Measurements from ENCODE around the gene PFN3.

PFN3 gene

GRCh38 chr5:177399997-177400868 is at the start of gene PFN3:
PFN3 (minus strand) TSS chr5:177400661; CDS start chr5:177400576, 85 bp downstream.
- peak; percentile 59 for DNase-seq

DNA sequence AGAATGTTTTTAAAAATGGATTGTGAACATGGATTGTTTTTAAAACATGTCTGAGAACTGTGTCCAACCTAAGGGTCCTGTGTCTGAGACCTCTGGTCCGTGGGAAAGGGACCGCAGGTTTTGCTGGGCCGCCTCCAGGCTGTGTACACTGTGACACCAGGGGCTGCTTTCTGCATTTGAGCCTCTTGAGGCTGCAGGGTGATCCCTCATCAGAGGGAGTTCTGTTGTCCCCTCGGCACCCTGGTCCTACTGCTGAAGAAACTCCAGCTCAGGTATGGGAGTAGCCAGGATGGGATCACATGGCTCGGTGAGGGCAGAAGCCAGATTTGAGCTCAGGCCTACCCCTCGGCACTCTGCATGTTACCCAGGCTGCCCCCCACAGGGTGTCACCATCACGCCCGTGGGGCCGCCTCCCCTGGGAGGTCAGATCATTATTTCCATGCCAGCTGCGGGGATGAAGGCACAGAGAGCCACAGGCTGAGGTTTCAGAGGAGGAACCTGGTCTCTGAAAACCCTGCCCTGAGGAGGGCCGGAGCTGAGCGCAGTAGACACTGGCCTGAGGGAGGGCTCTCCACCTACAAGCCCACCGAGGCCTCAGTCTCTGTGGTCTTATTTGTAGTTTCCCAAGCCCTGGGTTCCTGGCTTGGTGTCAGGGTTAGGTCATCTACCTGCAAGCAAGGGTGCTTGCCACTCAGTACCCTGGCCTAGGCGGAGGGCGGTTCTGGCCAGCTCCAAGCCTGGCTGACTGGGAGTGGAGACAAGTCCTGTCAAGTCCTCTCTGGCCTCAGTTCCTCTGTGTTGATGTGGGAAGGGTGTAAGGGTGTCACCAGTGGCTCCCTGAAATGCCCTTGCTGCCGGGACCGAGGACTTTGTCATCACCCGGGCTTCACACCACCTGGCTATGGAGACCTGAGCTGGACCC is 48.9 kb upstream of the PFN3 start:
- no peak for DNase-seq

- no peak for DNase-seq
These were observed 47.9 kb upstream of the PFN3 start for GRCh38 chr5:177448244-177448950.

- DNase-seq: peak; percentile 62
These were observed 47.3 kb upstream of the PFN3 start for GRCh38 chr5:177447611-177448243.

- peak; percentile 50 for DNase-seq
These were observed 46.7 kb upstream of the PFN3 start for GRCh38 chr5:177447066-177447610.

- peak; percentile 76 for DNase-seq
These were observed 46.0 kb upstream of the PFN3 start, which contains the start of gene PRR7 for GRCh38 chr5:177446200-177447065. PRR7 (plus strand) TSS chr5:177446814; CDS start chr5:177455068, 8,254 bp downstream.

DNA sequence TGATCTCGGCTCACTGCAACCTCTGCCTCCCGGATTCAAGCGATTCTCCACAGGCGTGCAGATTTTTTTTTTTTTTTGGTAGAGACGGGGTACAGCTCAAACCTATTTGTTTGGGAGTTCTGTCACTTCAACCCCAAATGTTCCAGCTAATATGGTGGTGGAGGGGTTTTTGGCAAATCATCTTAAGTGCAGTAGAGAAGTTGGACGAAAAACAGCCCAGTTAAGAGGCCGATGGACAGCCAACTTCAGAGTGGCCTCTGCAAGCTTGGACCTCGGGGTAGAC is 45.4 kb upstream of the PFN3 start:
- DNase-seq: no peak

- no peak for DNase-seq
These were observed 44.8 kb upstream of the PFN3 start for GRCh38 chr5:177445052-177445916.

GRCh38 chr5:177444106-177445051 is 43.9 kb upstream of the PFN3 start:
- DNase-seq: no peak

- DNase-seq: no peak
These were observed 42.9 kb upstream of the PFN3 start for GRCh38 chr5:177443144-177443983.

GRCh38 chr5:177442066-177442826 is 41.8 kb upstream of the PFN3 start:
- DNase-seq: no peak

- DNase-seq: no peak
These were observed 40.7 kb upstream of the PFN3 start for GRCh38 chr5:177440990-177441780.

- no peak for DNase-seq
These were observed 39.9 kb upstream of the PFN3 start for GRCh38 chr5:177440211-177440989.

GRCh38 chr5:177439518-177440053 is 39.1 kb upstream of the PFN3 start:
- no peak for DNase-seq

DNA sequence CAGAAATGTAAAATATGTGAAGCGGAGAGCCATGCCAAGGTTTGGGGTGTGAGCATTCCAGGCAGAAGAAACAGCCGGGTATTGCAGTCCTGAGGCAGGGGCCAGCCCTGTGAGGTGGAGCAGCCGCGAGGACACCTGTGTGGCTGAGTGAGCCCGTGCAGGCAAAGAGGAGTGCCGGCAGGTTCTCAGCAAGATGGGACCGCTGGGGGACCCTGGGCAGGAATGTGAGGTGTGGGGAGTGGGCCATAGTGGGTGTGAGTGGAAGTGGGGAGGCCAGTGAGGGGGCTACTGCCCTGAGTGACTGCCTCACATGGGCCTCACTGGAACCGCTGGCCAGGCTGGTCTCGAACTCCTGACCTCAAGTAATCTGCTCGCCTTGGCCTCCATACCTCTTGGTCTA is 38.0 kb upstream of the PFN3 start:
- DNase-seq: no peak
